HepG2 (cell line): ENCODE measurements around the gene AKAP8L. TPM values are rescaled to one million over a fixed set of nuclear protein-coding genes. Genes with fewer than 3 reads are reported as not detected.

ENCODE experiments used
- AGO2 ChIP-seq: fragments of 200-400 bp; formaldehyde crosslinking; optimal IDR thresholded peaks from 2 replicates; pipeline ENCODE3; 2017; ENCODE audit warnings: mild to moderate bottlenecking, low read depth, low read length, moderate library complexity
- BORCS8-MEF2B ChIP-seq: sonication (generic); formaldehyde crosslinking; IDR thresholded peaks from 2 replicates; pipeline ENCODE4 v1.8.0; 2022; ENCODE audit warnings: mild to moderate bottlenecking, missing genetic modification reagents
- CBX5 ChIP-seq: sonication (generic); formaldehyde crosslinking; IDR thresholded peaks from 2 replicates; pipeline ENCODE4 v1.4.0; 2020; ENCODE audit warnings: missing genetic modification reagents, borderline replicate concordance
- CHD4 ChIP-seq: fragments of 200-600 bp; sonication (generic); IDR thresholded peaks from 2 replicates; pipeline ENCODE4 v1.7.0; 2017; ENCODE audit warnings: mild to moderate bottlenecking, low read length, borderline replicate concordance
- GLMP ChIP-seq: sonication (generic); formaldehyde crosslinking; IDR thresholded peaks from 2 replicates; pipeline ENCODE4 v1.9.0; 2021; ENCODE audit warnings: missing genetic modification reagents, mild to moderate bottlenecking, borderline replicate concordance
- GPN1 ChIP-seq: sonication (generic); formaldehyde crosslinking; IDR thresholded peaks from 2 replicates; pipeline ENCODE4 v1.5.1; 2020; ENCODE audit warnings: missing genetic modification reagents, borderline replicate concordance
- HIC2 ChIP-seq: sonication (generic); formaldehyde crosslinking; IDR thresholded peaks from 2 replicates; pipeline ENCODE4 v1.9.0; 2022; ENCODE audit warnings: low read depth, missing genetic modification reagents
- HIVEP1 ChIP-seq: sonication (generic); formaldehyde crosslinking; IDR thresholded peaks from 2 replicates; pipeline ENCODE4 v1.4.0; 2020; ENCODE audit warnings: mild to moderate bottlenecking, missing genetic modification reagents
- HNRNPLL ChIP-seq: fragments of 200-400 bp; formaldehyde crosslinking; IDR thresholded peaks from 2 replicates; pipeline ENCODE4 v1.6.1; 2017; ENCODE audit warnings: mild to moderate bottlenecking, low read depth, low read length; ENCODE audit not compliant: poor library complexity, severe bottlenecking
- IRF2 ChIP-seq: IDR thresholded peaks from 2 replicates; pipeline ENCODE4 v1.6.1; 2018; ENCODE audit warnings: missing genetic modification reagents, missing compliant biosample characterization
- MBNL3 ChIP-seq: fragments of 250-450 bp; sonication (Bioruptor Pico); conservative IDR thresholded peaks from 2 replicates; pipeline ENCODE4 v1.8.0; 2022; ENCODE audit warnings: mild to moderate bottlenecking, inconsistent platforms
- NFKB2 ChIP-seq: sonication (generic); formaldehyde crosslinking; IDR thresholded peaks from 2 replicates; pipeline ENCODE4 v1.4.0; 2020; ENCODE audit warnings: missing genetic modification reagents, borderline replicate concordance
- PCBP2 ChIP-seq: fragments of 200-400 bp; formaldehyde crosslinking; optimal IDR thresholded peaks from 2 replicates; pipeline ENCODE3; 2018; ENCODE audit warnings: low read length, low read depth; ENCODE audit not compliant: poor library complexity, severe bottlenecking
- PHF20 ChIP-seq: sonication (generic); formaldehyde crosslinking; IDR thresholded peaks from 2 replicates; pipeline ENCODE4 v1.5.0; 2020; ENCODE audit warnings: mild to moderate bottlenecking, missing genetic modification reagents
- PHF5A ChIP-seq: IDR thresholded peaks from one replicate; pipeline ENCODE4 v1.6.1; 2018; ENCODE audit warnings: low read depth, missing genetic modification reagents; ENCODE audit not compliant: unreplicated experiment
- RFX5 ChIP-seq: IDR thresholded peaks from 2 replicates; pipeline ENCODE4 v1.6.1; 2011; ENCODE audit warnings: low read depth, low read length, improper control_type of control experiment
- STAT5B ChIP-seq: sonication (generic); formaldehyde crosslinking; IDR thresholded peaks from 2 replicates; pipeline ENCODE4 v1.4.0; 2020; ENCODE audit warnings: missing genetic modification reagents
- ZNF451 ChIP-seq: sonication (generic); formaldehyde crosslinking; IDR thresholded peaks from 2 replicates; pipeline ENCODE4 v1.5.0; 2020; ENCODE audit warnings: mild to moderate bottlenecking, missing genetic modification reagents
- ZNF503 ChIP-seq: sonication (generic); formaldehyde crosslinking; IDR thresholded peaks from 2 replicates; pipeline ENCODE4 v1.4.0; 2020; ENCODE audit warnings: missing genetic modification reagents
- ZNF547 ChIP-seq: sonication (generic); formaldehyde crosslinking; IDR thresholded peaks from 2 replicates; pipeline ENCODE4 v1.5.1; 2020; ENCODE audit warnings: mild to moderate bottlenecking, missing genetic modification reagents
- ZNF550 ChIP-seq: sonication (generic); formaldehyde crosslinking; IDR thresholded peaks from 2 replicates; pipeline ENCODE4 v1.4.0; 2020; ENCODE audit warnings: mild to moderate bottlenecking, missing genetic modification reagents, borderline replicate concordance
- ZNF878 ChIP-seq: sonication (generic); formaldehyde crosslinking; IDR thresholded peaks from 2 replicates; pipeline ENCODE4 v1.8.1; 2023; ENCODE audit warnings: mild to moderate bottlenecking, missing genetic modification reagents, moderate library complexity
- polyA plus RNA-seq, 8 experiments: library from polyadenylated mRNA; depleted of rRNA in 3 of 8; stranded (reverse) in 7 of 8; unstranded in 1 of 8; fragments of >200 nt; fragmentation: Illumina TruSeq in 4 of 8; extraction: Trizol in 4 of 8; gene quantifications; 2 replicates each; pipeline versions ENCODE4 v1.2.1 to v1.2.3, GENCODE V29; 2011 to 2016; ENCODE audit warnings: low read depth in 4 of 8, missing spikeins in 1 of 8, mixed read lengths in 1 of 8; ENCODE audit not compliant: insufficient read depth in 1 of 8
- total RNA-seq, 5 experiments: library from RNA; depleted of rRNA; stranded (reverse); fragments of >200 nt; fragmentation: Illumina TruSeq; extraction: Trizol; gene quantifications; 2 replicates each; pipeline ENCODE4 v1.2.3, GENCODE V29; 2016; ENCODE audit warnings: low read depth in 1 of 5
- TF ChIP-seq, protein P1 (sequence below): sonication (generic); formaldehyde crosslinking; IDR thresholded peaks from 2 replicates; pipeline ENCODE4 v1.5.0; 2020; ENCODE audit warnings: missing genetic modification reagents, mild to moderate bottlenecking, borderline replicate concordance

AKAP8L gene
- total and polyA plus RNA-seq, 2 of the 13 experiments (the other 11 are each of a cell fraction or from before 2014, with no cell fraction given), result 48.2 to 49.6 TPM

- TF ChIP-seq GPN1 (CRISPR knock-in tag), result no peak
- TF ChIP-seq GLMP (CRISPR knock-in tag), result no peak
- no peak for TF ChIP-seq STAT5B (CRISPR knock-in tag)
- no peak for TF ChIP-seq PCBP2
- peak; percentile 39; the same call in 1 of the 2 replicates for TF ChIP-seq NFKB2 (CRISPR knock-in tag)
- no peak for TF ChIP-seq MBNL3 (CRISPR knock-in tag)
- TF ChIP-seq CBX5 (CRISPR knock-in tag), result 0 out of 2 replicates have a peak, but pooled peaks have one; percentile 42
- TF ChIP-seq HIVEP1 (CRISPR knock-in tag), result no peak; the same call in 1 of the 2 replicates
- peak; percentile 60 for TF ChIP-seq PHF20
- TF ChIP-seq BORCS8-MEF2B (CRISPR knock-in tag), result no peak
- peak; percentile 52 for TF ChIP-seq ZNF451 (CRISPR knock-in tag)
- TF ChIP-seq HIC2 (CRISPR knock-in tag), result no peak
- TF ChIP-seq RFX5, result peak; percentile 77
- no peak for TF ChIP-seq ZNF503 (CRISPR knock-in tag)
- peak; percentile 18 for TF ChIP-seq PHF5A (CRISPR knock-in tag)
- peak; percentile 98 for TF ChIP-seq AGO2
- no peak for TF ChIP-seq ZNF878 (CRISPR knock-in tag)
- TF ChIP-seq, protein P1, sequence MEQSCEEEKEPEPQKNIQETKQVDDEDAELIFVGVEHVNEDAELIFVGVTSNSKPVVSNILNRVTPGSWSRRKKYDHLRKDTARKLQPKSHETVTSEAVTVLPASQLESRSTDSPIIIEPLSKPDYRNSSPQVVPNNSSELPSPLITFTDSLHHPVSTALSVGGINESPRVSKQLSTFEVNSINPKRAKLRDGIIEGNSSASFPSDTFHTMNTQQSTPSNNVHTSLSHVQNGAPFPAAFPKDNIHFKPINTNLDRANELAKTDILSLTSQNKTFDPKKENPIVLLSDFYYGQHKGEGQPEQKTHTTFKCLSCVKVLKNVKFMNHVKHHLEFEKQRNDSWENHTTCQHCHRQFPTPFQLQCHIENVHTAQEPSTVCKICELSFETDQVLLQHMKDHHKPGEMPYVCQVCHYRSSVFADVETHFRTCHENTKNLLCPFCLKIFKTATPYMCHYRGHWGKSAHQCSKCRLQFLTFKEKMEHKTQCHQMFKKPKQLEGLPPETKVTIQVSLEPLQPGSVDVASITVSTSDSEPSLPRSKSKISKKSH (CRISPR knock-in tag), result no peak
- TF ChIP-seq ZNF547 (CRISPR knock-in tag), result peak; percentile 58; the same call in 1 of the 2 replicates
- TF ChIP-seq CHD4, result no peak
- 0 out of 2 replicates have a peak, but pooled peaks have one; percentile 21 for TF ChIP-seq ZNF550
- TF ChIP-seq IRF2 (CRISPR knock-in tag), result peak; percentile 91
- TF ChIP-seq HNRNPLL, result peak; percentile 43
These were observed 39.4 kb downstream of the AKAP8L start, which contains the start of gene AKAP8 (continued) for GRCh38 chr19:15379083-15379998.
